KOPT-K1 (cell line): ENCODE data around the gene RLN1.
"Not testable (repeated sequence)": the region's sequence is repeated elsewhere in the genome, so short reads cannot be mapped to it uniquely, and the experiment has no call there.

Source experiments
- H3K27ac ChIP-seq: fragments of 200-600 bp; sonication (generic); 2 replicates; pipeline ENCODE4 v1.5.1; 2016; ENCODE audit warnings: antibody characterized with exemption, mild to moderate bottlenecking, low read depth, low read length; ENCODE audit not compliant: poor library complexity, severe bottlenecking
- H3K36me3 ChIP-seq: fragments of 200-600 bp; sonication (generic); 2 replicates; pipeline ENCODE4 v1.5.1; 2017; ENCODE audit warnings: antibody characterized with exemption, mild to moderate bottlenecking, low read length, moderate library complexity; ENCODE audit not compliant: insufficient read depth
- H3K9me3 ChIP-seq: fragments of 200-600 bp; sonication (generic); 2 replicates; pipeline ENCODE4 v1.5.1; 2017; ENCODE audit warnings: antibody characterized with exemption, low read length, mild to moderate bottlenecking; ENCODE audit not compliant: insufficient read depth, poor library complexity, severe bottlenecking

Gene RLN1

DNA sequence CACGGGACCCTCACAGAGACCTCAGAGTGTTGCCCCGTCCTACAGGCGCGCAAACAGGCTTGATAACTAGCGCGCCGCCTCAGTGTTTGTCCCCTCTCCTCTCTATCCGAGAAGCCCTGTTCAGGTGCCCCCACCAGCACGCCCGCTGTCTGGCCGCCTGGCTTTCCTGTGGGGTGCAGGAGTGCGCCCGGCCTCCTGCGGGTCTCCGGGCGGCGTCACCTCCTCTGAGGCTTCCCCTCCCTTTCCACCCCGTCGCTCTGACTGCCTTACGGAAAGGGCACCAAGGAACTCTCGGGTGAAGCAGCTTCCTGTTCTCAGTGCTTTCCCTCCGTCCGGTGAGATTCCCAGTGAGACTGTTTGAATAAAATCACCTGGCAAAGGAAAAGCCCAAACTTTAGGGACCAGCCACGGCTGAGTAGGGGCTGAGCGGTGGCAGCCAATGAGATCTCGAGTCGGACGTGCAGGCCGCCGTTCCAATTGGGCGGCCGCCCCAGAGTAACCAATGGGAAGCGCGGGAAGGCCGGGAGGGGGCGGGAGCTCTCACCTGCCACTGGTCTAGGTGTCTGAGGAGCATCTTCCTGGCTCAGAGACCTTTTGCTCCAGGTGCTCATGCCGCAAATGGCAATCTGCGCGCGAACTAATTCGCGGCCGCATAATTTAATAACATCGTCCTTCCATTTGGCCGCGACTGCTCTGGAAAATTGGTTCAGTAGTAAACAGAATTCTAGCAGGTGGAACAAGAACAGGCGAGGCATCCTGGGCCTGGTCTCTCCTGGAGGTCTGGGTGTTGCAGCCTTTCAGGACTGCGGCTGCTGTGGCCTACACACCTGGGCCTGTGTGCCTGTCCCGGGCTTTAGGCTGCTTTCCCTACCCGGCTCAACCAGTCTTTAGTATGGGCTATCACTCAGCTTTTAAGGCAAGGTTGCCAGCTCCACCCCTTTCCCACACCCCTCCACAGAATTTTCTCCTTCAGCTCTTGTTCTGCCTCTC is at the start of gene RLN1:
RLN1 (minus strand) TSS at position 885 of the 990 bp plus-strand sequence; CDS start at position 755, 130 bp downstream.
- H3K9me3 ChIP-seq, H3K27ac ChIP-seq, H3K36me3 ChIP-seq: not testable (repeated sequence)

- H3K27ac ChIP-seq: no peak overlapping the region
- no peaks in the 10 kb centered on the region for H3K9me3 ChIP-seq
- no peaks in the 10 kb centered on the region for H3K36me3 ChIP-seq
Observed at GRCh38 chr9:5389109-5389732, 49.5 kb upstream of the RLN1 start.

DNA sequence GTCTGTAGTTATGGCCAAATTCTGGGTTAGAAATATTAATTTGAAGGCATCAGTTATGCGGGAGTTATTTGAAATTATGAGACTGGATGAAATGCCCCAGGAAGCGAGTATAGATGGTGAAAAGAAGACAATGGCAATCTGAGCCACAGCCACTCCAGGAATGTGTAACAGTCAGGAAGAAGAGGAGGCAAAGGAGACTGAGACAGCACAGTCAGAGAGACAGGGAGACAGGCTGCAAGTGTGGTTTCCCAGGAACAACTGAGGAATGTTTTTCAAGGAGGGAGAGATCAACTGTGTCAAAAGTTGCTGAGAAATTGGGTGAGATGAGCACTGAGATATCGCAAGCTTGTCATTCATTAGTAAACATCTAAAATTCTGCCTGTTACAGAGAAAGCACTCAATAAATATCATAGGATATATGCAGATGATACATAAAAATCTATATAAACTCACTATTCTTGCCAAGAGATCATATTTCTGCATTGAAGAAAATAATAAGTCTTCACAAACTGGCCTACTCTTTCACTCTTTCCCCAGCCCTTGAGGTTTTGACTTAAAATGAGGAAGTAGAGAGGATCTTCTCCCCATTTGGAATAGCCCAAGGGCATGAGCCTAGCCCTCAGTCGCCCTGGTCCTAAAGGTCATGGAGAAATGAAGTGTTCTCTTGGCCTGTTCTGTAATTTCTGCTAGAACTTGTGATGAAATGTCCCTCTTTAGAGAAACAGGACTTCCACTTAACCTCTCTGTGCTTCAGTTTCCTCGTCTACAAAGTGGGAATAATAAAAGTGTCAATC is 48.5 kb upstream of the RLN1 start:
- no peaks in the 10 kb centered on the region for H3K36me3 ChIP-seq
- no peaks in the 10 kb centered on the region for H3K9me3 ChIP-seq
- no peak overlapping the region for H3K27ac ChIP-seq

- no peaks in the 10 kb centered on the region for H3K9me3 ChIP-seq
Observed at GRCh38 chr9:5384436-5384835, 44.8 kb upstream of the RLN1 start.

GRCh38 chr9:5382479-5382878 is 42.8 kb upstream of the RLN1 start:
- H3K27ac ChIP-seq: no peak overlapping the region
- H3K9me3 ChIP-seq: no peaks in the 10 kb centered on the region
- no peaks in the 10 kb centered on the region for H3K36me3 ChIP-seq

More at GRCh38 chr9:5384436-5384835, 44.8 kb upstream of the RLN1 start:
- H3K27ac ChIP-seq: no peak overlapping the region
- no peaks in the 10 kb centered on the region for H3K36me3 ChIP-seq

DNA sequence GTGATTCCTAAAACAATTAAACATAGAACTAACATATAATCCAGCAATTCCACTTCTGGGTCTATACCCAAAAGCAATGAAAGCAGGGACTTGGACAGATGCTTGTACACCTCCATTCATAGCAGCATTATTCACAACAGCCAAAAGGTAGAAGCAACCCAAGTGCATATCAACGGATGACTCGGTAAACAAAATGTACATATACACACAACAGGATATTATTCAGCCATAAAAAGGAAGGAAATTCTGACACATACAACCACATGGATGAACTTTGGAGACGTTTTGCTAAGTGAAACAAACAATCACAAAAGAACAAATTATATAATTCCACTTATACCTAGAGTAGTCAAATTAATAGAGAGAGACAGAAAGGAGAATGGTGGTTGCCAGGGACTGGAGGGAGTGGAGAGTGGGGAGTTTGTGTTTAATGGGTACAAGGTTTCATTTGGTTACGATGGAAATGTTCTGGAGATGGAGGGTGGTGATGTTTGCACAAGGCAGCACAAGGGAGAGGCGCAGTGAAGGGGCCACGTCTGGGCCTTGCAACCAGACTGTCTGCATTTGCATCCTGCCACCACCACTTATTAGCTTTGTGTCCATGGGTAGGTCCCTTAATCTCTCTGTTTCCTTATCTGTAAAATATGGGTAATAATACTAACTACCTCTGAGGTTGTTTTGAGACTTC is 36.3 kb upstream of the RLN1 start:
- Histone ChIP-seq H3K27ac (no peak overlapping the region), H3K9me3 (no peaks in the 10 kb centered on the region), H3K36me3 (no peaks in the 10 kb centered on the region)

DNA sequence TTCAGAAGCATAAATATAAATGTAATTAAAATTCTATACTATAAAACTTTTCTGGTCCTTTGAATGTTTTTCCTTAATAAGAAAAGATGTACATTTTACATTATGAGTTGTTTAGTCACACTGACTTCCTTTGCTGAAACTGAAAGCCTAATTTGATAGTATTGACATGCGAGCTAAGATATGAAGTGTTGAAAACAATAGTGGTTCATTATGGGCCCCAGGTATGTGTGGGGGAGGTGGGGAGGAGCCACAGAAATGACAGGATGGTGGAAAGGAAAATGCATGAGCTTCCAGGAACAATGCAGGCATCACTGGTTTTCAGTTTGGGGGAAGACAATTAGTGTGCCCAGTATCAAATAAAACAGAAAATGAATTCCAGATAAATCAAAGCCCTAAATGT is 35.4 kb upstream of the RLN1 start:
- no peaks in the 10 kb centered on the region for H3K36me3 ChIP-seq
- no peaks in the 10 kb centered on the region for H3K9me3 ChIP-seq
- no peak overlapping the region for H3K27ac ChIP-seq

- Histone ChIP-seq H3K27ac (no peak overlapping the region), H3K36me3 (no peaks in the 10 kb centered on the region), H3K9me3 (no peaks in the 10 kb centered on the region)
Observed at GRCh38 chr9:5364294-5365024, 24.8 kb upstream of the RLN1 start.

DNA sequence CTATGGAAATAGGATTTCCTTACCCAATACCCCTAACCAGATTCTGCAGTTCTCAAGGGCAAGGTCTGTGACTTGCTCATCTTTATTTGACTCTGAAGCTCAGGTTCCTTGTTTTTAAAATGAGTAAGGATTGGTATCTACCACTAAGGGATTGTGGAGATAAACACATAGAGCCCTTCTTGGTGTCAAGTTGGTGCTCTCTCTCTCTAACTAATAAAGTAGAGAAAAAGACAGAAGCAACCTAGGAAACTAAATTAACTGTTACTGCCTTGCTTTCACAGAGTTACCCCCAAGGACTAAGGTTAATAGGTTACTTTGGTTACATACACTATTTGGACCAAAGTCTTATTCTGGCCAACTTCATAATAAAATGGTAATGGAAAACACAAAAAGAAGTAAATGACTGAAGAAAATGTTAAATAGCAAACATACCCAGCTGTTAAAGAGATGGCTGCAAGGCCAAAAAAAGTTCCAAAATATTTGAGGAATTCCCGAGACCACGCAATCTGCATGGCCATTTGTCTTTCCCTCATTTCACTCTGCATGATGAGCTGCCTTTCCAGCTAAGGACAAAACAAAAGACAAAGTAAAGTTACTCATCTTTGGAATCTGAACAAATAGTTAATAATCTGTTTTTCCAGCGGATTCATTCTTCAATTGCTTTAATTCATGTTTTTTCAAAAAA is 21.8 kb upstream of the RLN1 start:
- Histone ChIP-seq H3K9me3 (no peaks in the 10 kb centered on the region), H3K27ac (no peak overlapping the region), H3K36me3 (no peaks in the 10 kb centered on the region)

DNA sequence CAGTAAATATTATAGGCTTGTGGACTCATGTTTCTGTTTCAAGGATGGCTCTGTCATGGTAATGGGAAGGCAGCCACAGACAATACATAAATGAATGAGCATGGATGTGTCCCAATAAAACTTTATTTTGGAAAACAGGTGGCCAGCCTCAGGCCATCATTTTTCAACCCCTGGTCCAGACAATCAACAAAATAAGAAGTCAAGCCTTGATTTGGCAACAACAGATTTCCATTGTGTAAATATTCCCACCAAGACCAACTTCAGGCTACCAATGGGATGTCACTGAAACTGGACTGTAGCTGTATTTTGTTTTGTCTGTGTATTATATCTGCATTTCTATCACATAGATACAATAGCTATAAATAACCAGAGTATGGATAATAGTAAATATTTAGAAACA is 20.7 kb upstream of the RLN1 start:
- Histone ChIP-seq H3K9me3 (no peaks in the 10 kb centered on the region), H3K27ac (no peak overlapping the region)

DNA sequence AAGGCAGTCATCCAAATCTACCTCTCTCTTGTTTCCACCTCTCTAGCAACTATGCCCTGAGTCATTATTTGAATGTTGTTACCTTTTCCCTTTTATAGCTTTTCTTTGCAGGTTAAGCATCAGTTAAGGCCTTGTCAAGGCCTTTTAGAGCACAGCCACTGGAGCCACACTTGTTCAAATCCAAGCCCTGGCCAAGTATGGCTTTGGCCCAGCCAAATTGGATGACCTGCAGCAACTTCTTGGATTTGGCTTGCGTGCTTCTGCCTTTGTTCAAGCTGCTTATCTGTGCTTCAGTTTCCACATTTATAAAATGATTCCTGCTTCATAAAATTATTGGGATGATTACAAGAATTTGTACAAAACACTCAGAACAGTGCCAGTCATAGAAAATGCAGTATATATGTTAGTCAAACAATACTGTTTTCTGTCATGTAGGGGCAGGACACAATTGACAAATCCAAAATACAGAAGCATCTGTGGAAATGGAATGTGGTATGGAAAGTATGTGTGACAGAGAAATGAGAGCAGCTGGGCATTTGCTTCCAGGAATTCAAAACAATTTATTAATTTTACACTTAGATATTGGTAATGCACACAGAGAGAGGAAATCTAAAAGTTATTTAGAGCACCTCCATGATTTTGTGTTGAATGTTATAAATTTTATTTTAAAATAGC is 17.9 kb upstream of the RLN1 start:
- H3K27ac ChIP-seq: no peak overlapping the region
- H3K9me3 ChIP-seq: no peaks in the 10 kb centered on the region
- no peaks in the 10 kb centered on the region for H3K36me3 ChIP-seq

More for the DNA sequence above, 20.7 kb upstream of the RLN1 start:
- H3K36me3 ChIP-seq: no peaks in the 10 kb centered on the region

DNA sequence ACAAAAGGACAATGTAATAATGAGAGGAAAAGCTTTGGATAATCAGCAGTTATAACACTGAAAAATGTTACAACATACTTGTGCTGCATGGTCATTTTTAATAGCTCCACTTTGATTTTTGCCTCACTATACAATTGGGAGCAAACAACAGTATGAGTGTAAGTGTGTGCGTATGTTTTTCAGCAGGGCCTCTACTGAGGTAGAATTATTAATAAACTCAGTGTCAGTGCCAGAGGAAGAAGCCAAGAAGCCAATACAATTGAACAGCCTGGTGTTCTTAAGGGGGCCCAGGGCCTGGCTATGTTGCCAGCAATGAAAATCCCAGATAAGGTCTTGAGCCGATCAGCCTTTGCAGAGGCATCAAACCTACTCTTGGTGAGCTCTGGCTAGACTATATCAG is 16.1 kb upstream of the RLN1 start:
- no peak overlapping the region for H3K27ac ChIP-seq
- H3K9me3 ChIP-seq: no peaks in the 10 kb centered on the region
- no peaks in the 10 kb centered on the region for H3K36me3 ChIP-seq

GRCh38 chr9:5355226-5355625 is 15.6 kb upstream of the RLN1 start:
- Histone ChIP-seq H3K27ac (no peak overlapping the region), H3K9me3 (no peaks in the 10 kb centered on the region), H3K36me3 (no peaks in the 10 kb centered on the region)
